ENCODE data around the gene ACOX2. TPM values are rescaled to one million over a fixed set of nuclear protein-coding genes. Genes with fewer than 3 reads are reported as not detected.

The ACOX2 gene
- total and polyA plus RNA-seq, 2 of the 13 experiments (the other 11 are each of a cell fraction or from before 2014, with no cell fraction given): 42.6 to 98.5 TPM

- Histone ChIP-seq H3K4me1 (ENCODE audit: insufficient read depth, low read length) (peaks cover 46% of the 10 kb centered on the region), H2AFZ (ENCODE audit: low read length) (no peak overlapping the region), H3K9ac (ENCODE audit: insufficient read depth, low read depth, low read length) (no peak overlapping the region), H3K36me3 (replicated peaks in 1 of 2; ENCODE audit: control insufficient read depth in 1 of 2, insufficient read depth in 2 of 2, low read length in 2 of 2) (no peaks in the 10 kb centered on the region), H3K9me3 (ENCODE audit: low read length) (no peaks in the 10 kb centered on the region), H3K27ac (ENCODE audit: extremely low read length, insufficient read depth, low read length) (no peak overlapping the region), H4K20me1 (ENCODE audit: insufficient read depth, low read length) (no peaks in the 10 kb centered on the region), H3K79me2 (ENCODE audit: insufficient read depth, low read length) (no peaks in the 10 kb centered on the region), H3K27me3 (ENCODE audit: control insufficient read depth in 1 of 2, insufficient read depth in 2 of 2, low read length in 2 of 2) (no peaks in the 10 kb centered on the region), H3K4me2 (ENCODE audit: low read depth, low read length) (no peak overlapping the region), H3K4me3 (replicated peaks in 1 of 3; ENCODE audit: insufficient read depth in 1 of 3, low read depth in 2 of 3, low read length in 3 of 3) (no peak overlapping the region)
- no peak for FAIRE-seq
- ChIA-PET POLR2A (interaction anchor here (1.7 kb wide), 2 partner anchors 9 to 30 kb away, joined by 7 to 18 read pairs; partner anchors contain the start of gene ACOX2), CTCF (ENCODE audit: low intra/inter-chr PET ratio, low total read pairs) (no interaction called here)
- in situ Hi-C loops (cut with HindIII; ENCODE audit: extremely low pct_ligation_motif_present, low pct_unique_long_range_greater_than_20kb) (loop anchor here (5.0 kb wide), 1 partner anchor 61 kb away; no protein-coding TSS in a partner anchor), intact Hi-C loops (cut with micrococcal nuclease; ENCODE audit: unreplicated experiment) (no loop called here)
- no TSS peak for BruUV-seq (replicated peaks)
- ATAC-seq: peak; percentile 43
- DNase-seq (ENCODE audit: low spot score): no peak
- TF ChIP-seq ZSCAN12 (CRISPR knock-in tag; IDR thresholded peaks at IDR 0.05) (no peak), ZNF629 (CRISPR knock-in tag; conservative IDR thresholded peaks at IDR 0.05) (peak; percentile 81)
- 56% methylated on average over 6 of the region's 9 CpGs for WGBS (ENCODE audit: low lambda C conversion rate)
These were observed 29.6 kb upstream of the ACOX2 start for GRCh38 chr3:58566398-58567250.

GRCh38 chr3:58565621-58566397 lies 28.8 kb upstream of the ACOX2 start:
- H3K27me3 ChIP-seq (ENCODE audit: control insufficient read depth in 1 of 2, insufficient read depth in 2 of 2, low read length in 2 of 2): no peaks in the 10 kb centered on the region
- H3K79me2 ChIP-seq (ENCODE audit: insufficient read depth, low read length): no peaks in the 10 kb centered on the region
- no peaks in the 10 kb centered on the region for H4K20me1 ChIP-seq (ENCODE audit: insufficient read depth, low read length)
- 63% methylated on average over 9 of the region's 12 CpGs for WGBS (ENCODE audit: low lambda C conversion rate)
- peaks cover 52% of the 10 kb centered on the region for H3K4me1 ChIP-seq (ENCODE audit: insufficient read depth, low read length)
- H3K9ac ChIP-seq (ENCODE audit: insufficient read depth, low read depth, low read length): no peak overlapping the region
- intact Hi-C loops (cut with micrococcal nuclease; ENCODE audit: unreplicated experiment): no loop called here
- TF ChIP-seq HOXA5 (CRISPR knock-in tag; IDR thresholded peaks at IDR 0.05): no peak
- TF ChIP-seq ZEB1 (IDR thresholded peaks at IDR 0.05; ENCODE audit: insufficient replicate concordance, low read depth): peak; percentile 42
- ChIA-PET POLR2A (interaction anchor here (1.7 kb wide), 2 partner anchors 8 to 29 kb away, joined by 7 to 18 read pairs; partner anchors contain the start of gene ACOX2), CTCF (ENCODE audit: low intra/inter-chr PET ratio, low total read pairs) (no interaction called here)
- H3K4me2 ChIP-seq (ENCODE audit: low read depth, low read length): no peak overlapping the region; the same call in 1 of the 2 replicates
- H2AFZ ChIP-seq (ENCODE audit: low read length): no peak overlapping the region
- DNase-seq (ENCODE audit: low spot score): no peak
- H3K27ac ChIP-seq (ENCODE audit: extremely low read length, insufficient read depth, low read length): no peak overlapping the region
- no TSS peak for BruUV-seq (replicated peaks)
- no peaks in the 10 kb centered on the region for H3K9me3 ChIP-seq (ENCODE audit: low read length)
- H3K36me3 ChIP-seq (replicated peaks in 1 of 2; ENCODE audit: control insufficient read depth in 1 of 2, insufficient read depth in 2 of 2, low read length in 2 of 2): no peaks in the 10 kb centered on the region
- no peak for FAIRE-seq
- peak; percentile 14; the same call in 2 of the 3 replicates for ATAC-seq
- in situ Hi-C loops (cut with HindIII; ENCODE audit: extremely low pct_ligation_motif_present, low pct_unique_long_range_greater_than_20kb): loop anchor here (5.0 kb wide), 1 partner anchor 61 kb away; no protein-coding TSS in a partner anchor
- H3K4me3 ChIP-seq (replicated peaks in 1 of 3; ENCODE audit: insufficient read depth in 1 of 3, low read depth in 2 of 3, low read length in 3 of 3): no peak overlapping the region
